Neural cell (in vitro differentiated cells): ENCODE results near the gene INPP5A. TPM values are rescaled to one million over a fixed set of nuclear protein-coding genes. Genes with fewer than 3 reads are reported as not detected.

ENCODE experiments used
- H2AFZ ChIP-seq: fragments of 200-600, 300-800 bp; sonication (generic), shearing (Covaris generic); 2 replicates; pipeline ENCODE4 v1.6.0; 2014; ENCODE audit warnings: low read depth, mild to moderate bottlenecking, antibody characterized with exemption, low read length, moderate library complexity
- H3F3A ChIP-seq: fragments of 200-600 bp; shearing (Covaris generic); 2 replicates; pipeline ENCODE4 v1.6.1; 2016; ENCODE audit warnings: mild to moderate bottlenecking, moderate library complexity, mixed read lengths, antibody characterized with exemption, low read length; ENCODE audit not compliant: insufficient read depth, poor library complexity, severe bottlenecking
- H3K27ac ChIP-seq: fragments of 200-600, 300-800 bp; sonication (generic), shearing (Covaris generic); 2 replicates; pipeline ENCODE4 v1.5.1; 2014; ENCODE audit warnings: mild to moderate bottlenecking, low read length, moderate library complexity
- H3K27me3 ChIP-seq: fragments of 300-800, 200-600 bp; sonication (generic), shearing (Covaris generic); 2 replicates; pipeline ENCODE4 v1.6.0; 2014; ENCODE audit warnings: mild to moderate bottlenecking, low read depth, low read length, moderate library complexity; ENCODE audit not compliant: insufficient read depth
- H3K36me3 ChIP-seq: fragments of 300-800, 200-600 bp; sonication (generic), shearing (Covaris generic); 2 replicates; pipeline ENCODE4 v1.5.1; 2014; ENCODE audit warnings: mild to moderate bottlenecking, antibody characterized with exemption, low read length, moderate library complexity; ENCODE audit not compliant: insufficient read depth
- H3K4me2 ChIP-seq: fragments of 300-800, 200-600 bp; sonication (generic), shearing (Covaris generic); 2 replicates; pipeline ENCODE4 v1.6.0; 2014; ENCODE audit warnings: mild to moderate bottlenecking, low read length
- H3K4me3 ChIP-seq: fragments of 300-800, 200-600 bp; sonication (generic), shearing (Covaris generic); 2 replicates; pipeline ENCODE4 v1.5.1; 2014; ENCODE audit warnings: mild to moderate bottlenecking, low read length, moderate library complexity
- H3K79me2 ChIP-seq: fragments of 200-600 bp; shearing (Covaris generic); replicated peaks from 2 replicates; pipeline ENCODE4 v1.6.0; 2014; ENCODE audit warnings: mild to moderate bottlenecking, low read length, moderate library complexity; ENCODE audit not compliant: insufficient read depth
- H3K9ac ChIP-seq: fragments of 300-800, 200-600 bp; sonication (generic), shearing (Covaris generic); 2 replicates; pipeline ENCODE4 v1.6.1; 2016; ENCODE audit warnings: mild to moderate bottlenecking, low read length, mixed read lengths
- H3K9me2 ChIP-seq: fragments of 200-600 bp; shearing (Covaris generic); 2 replicates; pipeline ENCODE4 v1.6.1; 2016; ENCODE audit warnings: mild to moderate bottlenecking, low read length, mixed read lengths; ENCODE audit not compliant: insufficient read depth
- H3K9me3 ChIP-seq: fragments of 200-600, 300-800 bp; sonication (generic), shearing (Covaris generic); 2 replicates; pipeline ENCODE4 v1.6.1; 2016; ENCODE audit warnings: mild to moderate bottlenecking, mixed run types, low read length, moderate library complexity, mixed read lengths
- H4K20me1 ChIP-seq: fragments of 200-600 bp; shearing (Covaris generic); 2 replicates; pipeline ENCODE4 v1.6.1; 2016; ENCODE audit warnings: mild to moderate bottlenecking, mixed run types; ENCODE audit not compliant: insufficient read depth
- CTCF ChIP-seq: fragments of 450-650 bp; IDR thresholded peaks from 2 replicates; pipeline ENCODE4 v1.5.1; 2014; ENCODE audit warnings: antibody characterized with exemption, mild to moderate bottlenecking, moderate library complexity; ENCODE audit not compliant: poor library complexity, severe bottlenecking
- EP300 ChIP-seq: fragments of 450-650 bp; conservative IDR thresholded peaks from 2 replicates; pipeline ENCODE4 v1.6.1; 2014; ENCODE audit warnings: antibody characterized with exemption, mild to moderate bottlenecking, moderate library complexity; ENCODE audit not compliant: poor library complexity, severe bottlenecking
- EZH2 ChIP-seq: fragments of 200-600, 300-800 bp; shearing (Covaris generic), sonication (generic); IDR thresholded peaks from 2 replicates; pipeline ENCODE4 v1.6.1; 2014; ENCODE audit warnings: antibody characterized with exemption, low read length, borderline replicate concordance, mild to moderate bottlenecking; ENCODE audit not compliant: insufficient read depth, poor library complexity, severe bottlenecking
- MXI1 ChIP-seq: fragments of 450-650 bp; conservative IDR thresholded peaks from 2 replicates; pipeline ENCODE4 v1.6.1; 2014; ENCODE audit warnings: antibody characterized with exemption, mild to moderate bottlenecking; ENCODE audit not compliant: poor library complexity, severe bottlenecking
- POLR2AphosphoS5 ChIP-seq: IDR thresholded peaks from 2 replicates; pipeline ENCODE4 v1.6.1; 2012
- RAD21 ChIP-seq: fragments of 450-650 bp; conservative IDR thresholded peaks from 2 replicates; pipeline ENCODE4 v1.6.1; 2014; ENCODE audit warnings: antibody characterized with exemption, mild to moderate bottlenecking, moderate library complexity
- REST ChIP-seq: IDR thresholded peaks from 2 replicates; pipeline ENCODE4 v1.6.1; 2012; ENCODE audit warnings: borderline replicate concordance
- SMC3 ChIP-seq: fragments of 450-650 bp; conservative IDR thresholded peaks from 2 replicates; pipeline ENCODE4 v1.6.1; 2014; ENCODE audit warnings: antibody characterized with exemption, mild to moderate bottlenecking, moderate library complexity; ENCODE audit not compliant: poor library complexity
- TAF1 ChIP-seq: IDR thresholded peaks from 2 replicates; pipeline ENCODE4 v1.6.1; 2012; ENCODE audit warnings: low read depth
- polyA plus RNA-seq: library from polyadenylated mRNA; depleted of rRNA; stranded (reverse); fragments of >200 nt; gene quantifications from 2 replicates; pipeline ENCODE4 v1.2.3, GENCODE V29; 2014

The INPP5A gene
- polyA plus RNA-seq, 1 donor from 2014 or later = 48.8 TPM

GRCh38 chr10:132616996-132617736 is 79.6 kb downstream of the INPP5A start:
- no peak overlapping the region for H3K4me2 ChIP-seq
- H3K27ac ChIP-seq = no peak overlapping the region
- no peak overlapping the region for H3K4me3 ChIP-seq
- H2AFZ ChIP-seq = no peak overlapping the region
- H3F3A ChIP-seq = no peaks in the 10 kb centered on the region
- TF ChIP-seq POLR2AphosphoS5 = no peak
- no peak for TF ChIP-seq REST
- no peak for TF ChIP-seq SMC3
- no peak for TF ChIP-seq TAF1
- no peak for TF ChIP-seq EZH2
- no peak for TF ChIP-seq MXI1
- no peak for TF ChIP-seq CTCF
- no peak for TF ChIP-seq RAD21
- TF ChIP-seq EP300 = no peak
- H3K79me2 ChIP-seq = no peaks in the 10 kb centered on the region
- no peak overlapping the region for H3K9ac ChIP-seq
- H3K27me3 ChIP-seq = no peaks in the 10 kb centered on the region
- H3K36me3 ChIP-seq = no peaks in the 10 kb centered on the region
- no peaks in the 10 kb centered on the region for H4K20me1 ChIP-seq
- H3K9me3 ChIP-seq = peaks cover 15% of the 10 kb centered on the region
- H3K9me2 ChIP-seq = no peaks in the 10 kb centered on the region

- Histone ChIP-seq H3K79me2 (no peaks in the 10 kb centered on the region), H3K27me3 (no peaks in the 10 kb centered on the region), H3K9ac (no peak overlapping the region), H3K27ac (no peak overlapping the region), H3K4me2 (no peak overlapping the region), H2AFZ (no peak overlapping the region), H4K20me1 (no peaks in the 10 kb centered on the region), H3K36me3 (no peaks in the 10 kb centered on the region), H3K9me2 (no peaks in the 10 kb centered on the region), H3K4me3 (no peak overlapping the region), H3F3A (no peaks in the 10 kb centered on the region), H3K9me3 (peaks cover 15% of the 10 kb centered on the region)
- no peak for TF ChIP-seq POLR2AphosphoS5
- TF ChIP-seq EZH2 = no peak
- TF ChIP-seq TAF1 = no peak
- TF ChIP-seq RAD21 = no peak
- no peak for TF ChIP-seq SMC3
- no peak for TF ChIP-seq EP300
- no peak for TF ChIP-seq REST
- no peak for TF ChIP-seq MXI1
- TF ChIP-seq CTCF = no peak
Measured at GRCh38 chr10:132617737-132618052, 80.1 kb downstream of the INPP5A start.
